HuH-7.5 (cell line): ENCODE measurements around the gene TMEM109.

Experiments used
- DNase-seq: peaks from one replicate; pipeline ENCODE4 v3.0.0; 2011; ENCODE audit warnings: low spot score

TMEM109 gene, protein sequence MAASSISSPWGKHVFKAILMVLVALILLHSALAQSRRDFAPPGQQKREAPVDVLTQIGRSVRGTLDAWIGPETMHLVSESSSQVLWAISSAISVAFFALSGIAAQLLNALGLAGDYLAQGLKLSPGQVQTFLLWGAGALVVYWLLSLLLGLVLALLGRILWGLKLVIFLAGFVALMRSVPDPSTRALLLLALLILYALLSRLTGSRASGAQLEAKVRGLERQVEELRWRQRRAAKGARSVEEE

DNA sequence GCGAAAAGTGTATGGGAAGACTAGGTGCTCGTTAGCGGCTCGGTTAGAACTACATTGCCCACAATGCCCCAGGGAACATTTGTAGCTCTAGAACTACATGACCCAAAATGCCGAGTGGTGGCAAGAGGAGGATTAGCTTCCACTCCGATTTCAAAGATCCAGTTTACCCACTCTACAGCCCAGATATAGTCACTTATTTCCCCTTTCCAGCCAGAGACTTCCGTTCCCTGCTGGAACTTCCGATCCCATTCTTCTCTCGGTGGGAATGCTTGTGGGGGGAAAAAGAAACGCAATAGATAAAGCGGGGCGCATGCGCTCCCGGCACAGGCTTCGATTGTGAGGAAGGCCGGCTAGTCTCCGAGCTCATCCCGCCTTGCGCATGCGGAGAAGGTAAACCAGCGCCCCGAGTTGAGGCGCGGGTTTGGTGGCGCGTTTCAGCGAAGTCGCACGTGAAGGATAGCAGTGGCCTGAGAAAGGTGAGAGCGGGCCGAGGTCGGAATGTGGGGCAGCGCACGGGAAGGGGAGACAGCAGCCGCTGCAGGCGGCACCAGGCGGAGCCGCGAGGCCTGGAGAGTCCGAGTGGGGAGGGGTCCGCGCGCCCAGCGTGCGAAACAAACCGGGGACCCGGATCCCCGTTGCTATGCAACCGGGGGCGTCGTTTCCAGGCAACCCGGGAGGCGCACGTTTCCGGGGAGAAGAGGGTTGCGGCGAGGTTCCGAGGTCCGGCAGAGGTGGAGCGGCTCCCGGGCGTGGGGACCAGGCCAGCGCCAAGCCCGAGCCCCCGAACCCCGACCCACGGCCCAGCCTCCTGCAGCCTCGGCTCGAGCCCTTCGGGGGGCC is at the start of gene TMEM109:
Gene TMEM109, plus strand, starts transcription at position 366 of the 840 bp plus-strand sequence. CDS start 5,536 bp downstream, outside the sequence.
- DNase-seq, result peak; percentile 100

DNA sequence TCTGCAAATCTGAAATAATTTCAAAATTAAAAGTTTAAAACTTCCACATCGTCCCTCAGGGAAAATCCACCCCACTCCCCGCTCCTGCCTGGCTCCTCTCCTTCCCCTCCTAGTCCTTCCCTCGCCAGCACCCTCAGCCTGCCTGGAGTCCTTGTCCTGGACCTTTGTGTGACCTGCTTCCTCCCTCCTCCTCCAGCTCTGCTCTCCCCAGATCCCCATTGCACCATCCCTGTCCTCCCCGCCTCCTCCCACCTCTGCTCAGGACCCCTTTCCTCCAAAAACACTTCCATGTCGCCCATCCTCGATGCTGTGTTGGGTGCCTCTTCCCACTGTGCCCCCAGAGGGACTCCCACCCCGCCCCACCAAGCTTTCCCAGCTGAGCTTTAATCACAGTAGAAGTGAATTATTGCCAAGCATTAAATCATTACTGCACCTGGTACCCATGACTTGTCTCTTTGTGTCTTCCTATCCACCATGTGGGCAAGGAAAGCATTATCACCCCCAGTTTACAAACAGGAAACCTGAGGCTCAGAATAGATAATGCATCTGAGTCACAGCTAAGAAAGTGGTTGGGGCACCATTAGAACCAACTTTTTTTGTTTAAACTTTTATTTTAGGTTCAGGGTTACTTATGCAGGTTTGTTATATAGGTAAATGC is 49.0 kb upstream of the TMEM109 start:
- no peak for DNase-seq

DNA sequence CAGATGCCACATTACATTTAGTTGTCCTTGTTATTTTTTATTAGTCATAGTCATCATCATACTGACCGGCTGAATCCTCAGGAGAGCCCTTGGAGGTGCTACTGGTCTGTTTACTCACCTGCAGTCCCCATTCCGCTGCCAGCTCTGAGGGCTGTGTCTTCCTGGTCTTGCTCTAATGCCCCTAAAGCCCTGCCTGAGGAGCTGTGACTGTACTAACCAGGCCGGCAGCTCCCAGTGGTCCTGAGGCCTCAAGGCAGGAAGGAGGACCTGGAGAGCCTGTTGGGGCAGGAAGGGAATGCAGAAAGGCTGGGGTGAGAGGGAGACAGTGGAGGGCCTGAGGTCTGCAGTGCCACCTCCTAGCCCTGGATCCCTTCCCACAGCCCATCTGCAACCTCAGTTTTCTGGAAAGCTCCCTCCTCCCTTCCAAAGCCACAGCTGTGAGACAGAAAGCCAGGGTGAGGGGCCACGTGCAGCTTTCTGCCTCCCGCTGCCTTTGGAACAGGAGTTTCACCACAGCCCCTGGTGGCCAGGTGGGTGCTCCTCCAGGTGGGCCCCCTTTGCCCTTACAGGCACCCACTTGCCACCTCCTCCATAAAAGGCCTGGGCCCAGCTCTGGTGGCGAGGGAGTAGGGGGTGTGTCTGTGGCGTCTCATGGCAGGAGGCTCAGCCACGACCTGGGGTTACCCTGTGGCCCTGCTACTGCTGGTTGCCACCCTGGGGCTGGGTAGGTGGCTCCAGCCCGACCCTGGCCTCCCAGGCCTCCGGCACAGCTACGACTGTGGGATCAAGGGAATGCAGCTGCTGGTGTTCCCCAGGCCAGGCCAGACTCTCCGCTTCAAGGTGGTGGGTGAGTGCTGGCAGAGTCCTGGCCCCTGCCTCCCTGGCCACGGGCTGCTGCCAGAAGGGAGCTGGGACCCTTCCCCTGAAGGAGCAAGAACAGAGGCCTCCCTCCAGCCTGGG is 46.8 kb upstream of the TMEM109 start, which contains the start of gene ZP1:
Gene ZP1, plus strand, starts transcription at position 632 of the 960 bp plus-strand sequence. Its CDS starts 20 bp downstream, at position 652.
- no peak for DNase-seq

DNA sequence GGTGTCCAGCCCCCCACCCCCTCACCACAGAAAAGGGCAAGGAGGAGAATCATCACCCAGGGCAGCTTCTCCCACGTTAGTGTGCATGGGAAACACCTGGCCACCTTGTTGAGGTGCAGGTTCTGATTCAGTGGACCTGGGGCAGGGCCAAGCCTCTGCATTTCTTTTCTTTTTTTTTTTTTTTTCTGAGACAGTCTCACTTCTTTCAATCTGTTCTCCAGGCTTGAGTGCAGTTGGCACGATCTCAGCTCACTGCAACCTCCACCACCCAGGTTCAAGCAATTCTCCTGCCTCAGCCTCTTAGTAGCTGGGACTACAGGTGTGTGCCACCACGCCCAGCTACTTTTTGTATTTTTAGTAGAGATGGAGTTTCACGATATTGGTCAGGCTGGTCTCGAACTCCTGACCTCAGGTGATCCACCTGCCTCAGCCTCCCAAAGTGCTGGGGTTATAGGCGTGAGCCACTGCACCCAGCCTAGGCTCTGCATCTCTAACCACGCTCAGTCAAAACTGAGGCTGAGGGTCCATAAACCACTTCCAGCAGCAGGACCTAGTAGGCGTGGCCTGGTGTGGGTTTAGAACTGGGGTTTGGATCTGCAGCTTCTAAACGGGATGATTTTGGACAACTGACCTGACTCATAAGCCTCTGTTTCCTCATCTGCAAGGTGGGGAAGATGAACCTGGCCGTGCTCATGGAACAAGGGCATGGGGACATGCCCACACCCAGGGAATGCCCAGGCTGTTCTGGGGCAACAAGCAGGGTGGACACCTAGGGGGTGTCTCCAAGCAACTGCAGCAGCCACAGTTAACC is 45.9 kb upstream of the TMEM109 start:
- no peak for DNase-seq

DNA sequence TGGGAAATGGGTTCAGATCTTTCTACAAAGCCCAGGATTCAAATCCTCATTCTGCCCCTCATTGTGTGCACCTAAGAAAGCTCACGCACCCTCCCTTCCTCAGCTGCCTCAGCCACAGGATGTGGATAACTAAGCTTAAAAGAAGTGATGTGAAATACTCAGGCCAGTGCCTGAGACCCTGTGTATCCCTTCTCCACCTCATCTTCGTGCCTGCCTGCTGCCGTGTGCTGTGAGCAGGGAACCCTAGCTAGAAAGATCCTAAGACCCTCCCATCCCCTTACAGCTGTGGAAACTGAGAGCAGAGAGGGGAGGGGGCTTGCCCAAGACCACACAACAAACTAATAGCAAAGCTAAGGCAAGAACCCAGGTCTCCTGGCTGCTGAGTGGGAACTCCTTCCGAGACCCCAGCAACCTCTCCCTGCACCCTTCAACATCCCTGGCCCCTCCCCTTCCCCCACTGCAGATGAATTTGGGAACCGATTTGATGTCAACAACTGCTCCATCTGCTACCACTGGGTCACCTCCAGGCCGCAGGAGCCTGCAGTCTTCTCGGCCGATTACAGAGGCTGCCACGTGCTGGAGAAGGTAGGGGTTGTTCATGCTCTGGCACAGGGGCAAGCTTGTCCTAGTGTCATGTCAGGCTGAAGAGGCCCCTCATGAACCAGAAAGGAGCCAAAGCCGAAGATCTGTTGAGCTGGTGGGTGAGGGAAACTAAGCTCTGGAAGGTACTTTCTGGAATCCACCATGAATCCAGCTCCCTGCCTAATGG is 45.1 kb upstream of the TMEM109 start:
- DNase-seq, result no peak

DNA sequence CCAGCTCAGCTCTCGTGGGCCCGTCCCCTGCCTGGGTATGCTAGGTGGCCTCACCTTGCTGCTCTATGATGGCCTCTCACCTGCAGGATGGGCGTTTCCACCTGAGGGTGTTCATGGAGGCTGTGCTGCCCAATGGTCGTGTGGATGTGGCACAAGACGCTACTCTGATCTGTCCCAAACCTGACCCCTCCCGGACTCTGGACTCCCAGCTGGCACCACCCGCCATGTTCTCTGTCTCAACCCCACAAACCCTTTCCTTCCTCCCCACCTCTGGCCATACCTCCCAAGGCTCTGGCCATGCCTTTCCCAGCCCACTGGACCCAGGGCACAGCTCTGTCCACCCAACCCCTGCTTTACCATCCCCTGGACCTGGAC is 44.5 kb upstream of the TMEM109 start:
- no peak for DNase-seq

DNA sequence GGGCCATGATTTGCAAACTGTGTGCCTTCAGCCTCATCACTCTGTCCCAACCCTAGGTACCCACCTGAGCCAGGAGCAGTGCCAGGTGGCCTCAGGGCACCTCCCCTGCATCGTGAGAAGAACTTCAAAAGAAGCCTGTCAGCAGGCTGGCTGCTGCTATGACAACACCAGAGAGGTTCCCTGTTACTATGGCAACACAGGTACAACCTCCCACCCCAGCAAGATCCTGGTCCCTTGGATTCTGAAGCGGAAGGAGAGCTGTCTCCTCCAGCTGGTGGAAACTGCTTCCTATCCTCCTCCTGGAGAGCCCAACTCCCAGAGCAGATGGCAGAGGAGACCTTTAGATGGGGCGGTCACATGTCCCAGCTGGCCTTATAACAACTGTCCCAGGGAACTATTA is 43.7 kb upstream of the TMEM109 start:
- no peak for DNase-seq

DNA sequence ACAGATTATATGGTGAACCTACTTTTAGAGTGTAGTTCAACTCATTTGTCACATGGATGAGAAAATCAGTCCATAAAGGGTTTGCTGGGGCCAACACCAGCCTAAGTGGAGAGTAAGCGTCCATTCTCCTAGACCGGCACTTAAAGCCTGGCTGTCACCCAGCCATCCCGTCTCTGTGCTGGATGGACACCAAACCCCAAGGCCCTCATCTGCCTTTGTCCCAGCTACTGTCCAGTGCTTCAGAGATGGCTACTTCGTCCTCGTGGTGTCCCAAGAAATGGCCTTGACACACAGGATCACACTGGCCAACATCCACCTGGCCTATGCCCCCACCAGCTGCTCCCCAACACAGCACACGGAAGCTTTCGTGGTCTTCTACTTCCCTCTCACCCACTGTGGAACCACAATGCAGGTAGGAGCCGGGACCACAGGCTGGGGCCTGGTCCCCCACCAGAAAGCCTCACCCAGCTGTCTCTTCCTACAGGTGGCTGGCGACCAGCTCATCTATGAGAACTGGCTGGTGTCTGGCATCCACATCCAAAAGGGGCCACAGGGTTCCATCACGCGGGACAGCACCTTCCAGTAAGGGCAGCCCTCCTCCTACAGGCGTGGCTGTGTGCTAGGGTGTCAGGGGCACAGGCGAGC is 43.1 kb upstream of the TMEM109 start:
- DNase-seq, result no peak

DNA sequence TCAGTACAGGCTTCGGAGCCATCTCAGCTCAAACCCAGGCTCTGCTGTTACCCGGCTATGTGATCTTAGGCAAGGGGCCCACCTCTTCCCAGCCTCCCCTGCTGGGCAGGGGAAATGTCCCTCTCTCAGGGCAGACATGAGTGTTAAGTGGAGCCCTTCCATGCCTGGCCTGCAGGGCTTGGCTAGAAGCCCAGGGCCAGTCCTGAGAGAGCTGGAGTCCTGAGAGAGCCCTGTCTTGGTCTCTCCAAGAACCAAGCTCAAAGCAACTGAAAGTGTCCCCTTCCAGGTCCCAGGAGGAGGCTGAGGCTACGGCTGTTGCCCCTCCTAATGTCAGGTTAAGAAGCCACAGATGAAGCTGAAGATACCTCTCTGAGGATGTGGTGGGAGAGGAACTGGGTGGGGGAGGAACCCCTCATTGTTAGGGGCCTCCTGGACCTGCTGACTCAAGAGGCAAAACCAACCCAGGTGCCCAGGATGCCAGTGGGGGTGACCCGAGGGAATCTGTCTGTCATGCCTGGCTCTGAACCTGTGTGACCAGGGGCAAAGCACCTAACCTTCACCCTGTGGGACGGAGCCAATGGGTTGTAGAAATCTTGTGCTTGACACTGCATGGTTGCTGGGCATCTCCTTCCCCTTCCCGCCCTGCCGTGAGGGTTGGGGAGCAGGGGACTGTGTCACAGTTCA is 42.4 kb upstream of the TMEM109 start:
- no peak for DNase-seq

DNA sequence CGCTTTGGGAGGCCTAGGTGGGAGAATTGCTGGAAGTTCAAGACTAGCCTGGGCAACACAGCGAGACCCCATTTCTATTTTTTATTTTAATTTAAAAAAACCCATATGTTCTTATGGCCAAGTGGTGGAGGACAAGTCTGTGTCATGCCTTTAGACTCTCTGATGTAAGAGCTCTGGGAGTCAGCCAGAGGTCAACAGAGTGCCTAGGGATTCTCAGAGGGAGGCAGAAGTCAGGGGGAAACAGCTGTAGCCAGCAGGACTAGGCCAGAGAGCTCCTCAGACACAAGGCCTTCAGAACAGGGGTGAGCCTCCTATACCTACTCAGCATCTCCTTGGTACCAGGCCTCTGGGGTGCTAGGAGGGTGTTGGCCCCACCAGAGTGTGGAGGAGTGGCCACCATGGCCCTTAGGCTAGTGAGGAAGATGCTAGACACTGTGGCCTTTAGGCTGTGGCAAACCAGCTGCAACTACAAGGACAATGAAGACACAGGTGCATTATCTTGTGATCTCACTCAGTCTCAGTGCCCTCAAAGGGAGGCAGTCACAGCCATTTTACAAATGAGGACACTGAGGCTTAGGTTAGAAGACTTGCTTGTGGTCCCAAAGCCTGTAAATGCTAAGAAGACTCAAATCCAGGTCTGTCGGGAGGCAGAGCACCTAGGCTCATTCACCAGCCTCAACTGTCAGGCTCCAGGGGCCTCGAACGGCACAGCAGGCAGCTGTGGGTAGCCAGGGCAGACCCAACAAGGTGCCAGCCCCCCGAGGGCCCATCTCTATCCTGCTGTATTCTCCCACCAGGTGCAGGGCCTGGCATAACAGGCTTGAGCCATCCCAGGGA is 41.6 kb upstream of the TMEM109 start:
- no peak for DNase-seq

DNA sequence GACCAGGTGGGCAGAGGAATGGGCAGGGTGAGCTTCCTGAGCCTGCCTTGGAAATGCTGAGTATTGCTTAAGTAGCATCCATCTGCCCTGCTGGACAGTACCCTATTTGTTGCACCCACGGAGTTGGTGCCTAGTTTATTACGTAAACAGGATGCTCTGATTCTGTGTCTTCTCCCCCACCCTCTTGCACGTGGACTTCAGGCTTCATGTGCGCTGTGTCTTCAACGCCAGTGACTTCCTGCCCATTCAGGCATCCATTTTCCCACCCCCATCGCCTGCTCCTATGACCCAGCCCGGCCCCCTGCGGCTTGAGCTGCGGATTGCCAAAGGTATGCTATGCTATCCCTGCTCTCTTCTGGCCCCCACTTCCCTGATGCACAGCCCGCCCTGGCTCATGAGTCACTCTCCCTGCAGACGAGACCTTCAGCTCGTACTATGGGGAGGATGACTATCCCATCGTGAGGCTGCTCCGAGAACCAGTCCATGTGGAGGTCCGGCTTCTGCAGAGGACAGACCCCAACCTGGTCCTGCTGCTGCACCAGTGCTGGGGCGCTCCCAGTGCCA is 40.9 kb upstream of the TMEM109 start:
- DNase-seq, result no peak

DNA sequence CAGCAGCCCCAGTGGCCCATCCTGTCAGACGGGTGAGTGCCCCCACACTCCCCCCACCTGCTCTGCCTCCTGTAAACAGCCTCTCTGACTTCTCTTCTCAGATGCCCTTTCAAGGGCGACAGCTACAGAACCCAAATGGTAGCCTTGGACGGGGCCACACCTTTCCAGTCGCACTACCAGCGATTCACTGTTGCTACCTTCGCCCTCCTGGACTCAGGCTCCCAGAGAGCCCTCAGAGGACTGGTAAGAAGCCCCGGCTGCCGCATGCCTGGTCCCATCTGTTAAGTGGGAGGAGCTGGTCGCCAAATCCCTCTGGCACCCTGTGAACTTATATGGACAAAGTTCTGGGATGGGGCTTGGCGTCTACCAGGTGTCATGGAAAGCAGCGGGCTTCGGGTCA is 40.4 kb upstream of the TMEM109 start:
- no peak for DNase-seq

DNA sequence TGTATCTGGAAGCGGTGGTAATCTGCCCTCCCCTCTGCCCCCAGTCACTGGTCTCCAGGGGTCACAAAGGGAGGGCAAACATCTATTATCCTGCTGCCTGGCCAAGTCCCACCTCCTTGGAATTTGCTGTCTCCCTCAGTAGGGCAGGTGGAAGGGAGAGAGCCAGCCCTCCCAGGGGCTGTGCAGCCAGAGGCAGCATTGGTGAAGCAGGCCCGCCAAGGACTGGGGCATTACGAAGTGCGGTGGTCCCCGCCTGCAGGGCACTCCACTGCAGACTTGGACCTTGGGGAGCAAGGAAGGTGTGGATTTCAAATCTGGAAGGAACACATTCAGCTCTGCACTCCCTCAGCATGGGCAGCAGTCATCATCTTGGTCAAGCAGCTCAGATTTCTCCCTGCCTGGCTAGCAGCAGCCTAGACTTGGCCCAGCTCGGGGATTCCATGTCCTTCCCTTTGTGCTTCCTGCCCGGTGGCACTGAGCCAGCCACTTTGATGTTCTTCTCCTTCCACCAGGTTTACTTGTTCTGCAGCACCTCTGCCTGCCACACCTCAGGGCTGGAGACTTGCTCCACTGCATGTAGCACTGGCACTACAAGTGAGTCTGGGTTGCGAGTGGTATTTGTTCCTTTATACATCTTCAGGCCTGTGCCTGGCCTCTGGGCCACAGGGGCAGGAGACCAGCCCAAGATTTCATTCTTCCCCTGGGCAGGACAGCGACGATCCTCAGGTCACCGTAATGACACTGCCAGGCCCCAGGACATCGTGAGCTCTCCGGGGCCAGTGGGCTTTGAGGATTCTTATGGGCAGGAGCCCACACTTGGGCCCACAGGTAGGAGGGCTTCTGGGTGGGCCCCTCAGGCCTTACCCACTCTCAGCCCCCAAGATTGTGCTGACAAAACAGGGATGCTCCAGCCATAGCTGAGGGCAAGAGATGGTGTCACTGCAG is 39.3 kb upstream of the TMEM109 start:
- no peak for DNase-seq

DNA sequence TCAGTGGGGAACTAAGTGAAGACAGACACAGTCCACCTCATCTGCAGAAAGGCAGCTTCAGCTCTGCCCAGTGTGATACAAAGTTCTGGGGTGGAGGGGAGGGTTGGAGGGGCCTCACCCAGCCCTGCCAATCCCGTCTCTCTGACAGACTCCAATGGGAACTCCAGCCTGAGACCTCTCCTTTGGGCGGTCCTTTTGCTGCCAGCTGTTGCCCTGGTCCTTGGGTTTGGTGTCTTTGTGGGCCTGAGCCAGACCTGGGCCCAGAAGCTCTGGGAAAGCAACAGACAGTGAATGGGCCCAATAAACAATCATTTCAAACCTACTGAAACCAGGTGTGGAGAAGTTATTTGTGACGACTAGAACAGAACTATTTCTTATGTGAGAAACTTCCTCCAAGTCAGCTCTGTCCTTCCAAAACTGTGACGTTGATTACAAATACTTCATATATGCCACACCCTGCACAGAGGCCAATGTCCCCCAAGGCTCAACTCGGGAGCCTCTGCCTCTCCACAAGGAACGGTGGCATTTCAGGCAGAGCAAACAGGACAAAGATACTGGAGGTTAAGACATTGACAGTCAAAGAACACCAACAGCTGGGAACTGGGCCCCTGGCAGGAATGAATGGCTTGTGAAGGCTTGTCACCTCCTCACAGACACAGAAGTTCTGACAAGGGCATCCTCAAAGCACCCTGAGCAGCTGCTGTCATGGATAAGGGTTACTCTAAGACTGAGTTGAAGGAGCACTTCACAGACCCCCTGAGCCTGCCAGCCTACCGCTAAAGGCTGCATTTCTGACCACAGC is 38.4 kb upstream of the TMEM109 start:
- no peak for DNase-seq

DNA sequence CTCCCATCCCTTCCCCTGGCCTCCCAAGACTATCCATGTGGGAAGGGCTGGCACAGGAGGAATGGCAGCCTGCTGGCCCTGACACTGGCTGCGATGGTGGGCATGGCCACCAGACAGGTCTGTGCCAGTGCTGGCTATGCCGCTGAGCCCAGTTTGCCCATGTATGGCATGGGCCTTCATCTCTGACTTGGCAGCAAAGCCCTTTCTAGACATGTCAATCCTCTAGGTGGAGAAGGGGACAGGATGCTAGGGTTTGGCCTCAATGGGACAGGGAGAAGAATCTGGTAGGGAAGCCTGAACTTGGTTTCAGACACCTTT is 37.8 kb upstream of the TMEM109 start:
- no peak for DNase-seq
